Astrocyte (in vitro differentiated cells and primary cell): Measurements from ENCODE around the gene SSBP3.

ENCODE experiments used
- CTCF ChIP-seq: IDR thresholded peaks from 2 replicates; pipeline ENCODE4 v1.5.1; 2011; ENCODE audit warnings: low read depth, mild to moderate bottlenecking, inconsistent platforms, low read length, moderate library complexity; ENCODE audit not compliant: insufficient read depth
- EZH2 ChIP-seq: IDR thresholded peaks from 2 replicates; pipeline ENCODE4 v1.6.1; 2012; ENCODE audit warnings: mild to moderate bottlenecking, low read length, inconsistent platforms; ENCODE audit not compliant: insufficient read depth

GRCh38 chr1:54359393-54360162 is 46.6 kb downstream of the SSBP3 start:
- TF ChIP-seq CTCF (no peak), EZH2 (no peak)
